Muscle of back (tissue), 11 donors: ENCODE results near the gene RTP5. TPM values are rescaled to one million over a fixed set of nuclear protein-coding genes. Genes with fewer than 3 reads are reported as not detected.
"Not testable (repeated sequence)": the region's sequence is repeated elsewhere in the genome, so short reads cannot be mapped to it uniquely, and the experiment has no call there.

Experiments used
- DNase-seq, 3 donors: peaks; one replicate each; pipeline versions ENCODE4 v3.0.0 to v3.0.0-alpha.2; 2013
- polyA plus RNA-seq, 10 donors: library from polyadenylated mRNA; unstranded; fragments of 120-200 nt; gene quantifications; one replicate each; pipeline ENCODE4 v1.2.1, GENCODE V29; 2013; ENCODE audit not compliant: insufficient read length in 10 of 10

RTP5 gene
- polyA plus RNA-seq, 10 donors = 0.05 to 0.12 (median 0.07) TPM; not detected in 7

- DNase-seq = no peak
These were observed 1.3 kb downstream of the RTP5 start for GRCh38 chr2:241870611-241871537.

GRCh38 chr2:241871538-241872312, 2.2 kb downstream of the RTP5 start:
- no peak for DNase-seq

GRCh38 chr2:241872313-241872642, 2.7 kb downstream of the RTP5 start:
- DNase-seq = no peak

GRCh38 chr2:241873081-241873802, 3.7 kb downstream of the RTP5 start:
- DNase-seq = no peak

- no peak for DNase-seq
These were observed 4.2 kb downstream of the RTP5 start for GRCh38 chr2:241873803-241874110.

- no peak for DNase-seq
These were observed 4.9 kb downstream of the RTP5 start for GRCh38 chr2:241874277-241874925.

- not testable (repeated sequence) for DNase-seq
These were observed 6.4 kb downstream of the RTP5 start for GRCh38 chr2:241875754-241876527.

GRCh38 chr2:241876528-241877196, 7.1 kb downstream of the RTP5 start:
- no peak for DNase-seq

- no peak for DNase-seq
These were observed 7.7 kb downstream of the RTP5 start for GRCh38 chr2:241877197-241877685.

GRCh38 chr2:241877989-241878970, 8.8 kb downstream of the RTP5 start:
- DNase-seq = peak; percentile 66 to 85 (median 80)

GRCh38 chr2:241879326-241879725, 9.8 kb downstream of the RTP5 start:
- DNase-seq = no peak

- DNase-seq = no peak
These were observed 11.0 kb downstream of the RTP5 start for GRCh38 chr2:241880311-241881073.

GRCh38 chr2:241882091-241882625, 12.6 kb downstream of the RTP5 start:
- peak; percentile 54 to 88 (median 61) for DNase-seq

GRCh38 chr2:241884951-241885290, 15.4 kb downstream of the RTP5 start:
- DNase-seq = no peak

GRCh38 chr2:241885291-241885945, 15.9 kb downstream of the RTP5 start:
- DNase-seq = no peak

GRCh38 chr2:241885946-241886643, 16.6 kb downstream of the RTP5 start:
- no peak for DNase-seq
